CD4-positive, alpha-beta T cell treated with Interleukin-6 for 4 hours (primary cell): ENCODE results near the gene NPPB.

Experiments
- DNase-seq: peaks from one replicate; pipeline ENCODE4 v3.0.0-alpha.2; 2020; ENCODE audit warnings: mixed read lengths

Gene NPPB

GRCh38 chr1:11831945-11832725 lies 26.6 kb downstream of the NPPB start:
- no peak for DNase-seq

- DNase-seq = no peak
Observed at GRCh38 chr1:11828511-11828910, 30.2 kb downstream of the NPPB start.

GRCh38 chr1:11826946-11827345 lies 31.8 kb downstream of the NPPB start:
- DNase-seq = no peak

GRCh38 chr1:11825131-11825530 lies 33.6 kb downstream of the NPPB start:
- no peak for DNase-seq

- no peak for DNase-seq
Observed at GRCh38 chr1:11823366-11824137, 35.2 kb downstream of the NPPB start.

GRCh38 chr1:11822091-11822490 lies 36.7 kb downstream of the NPPB start:
- DNase-seq = no peak

- DNase-seq = no peak
Observed at GRCh38 chr1:11817192-11817591, 41.6 kb downstream of the NPPB start.

- DNase-seq = no peak
Observed at GRCh38 chr1:11813021-11813420, 45.7 kb downstream of the NPPB start.
